GM21528 (cell line): ENCODE measurements around the gene TTC34.

Experiments
- ATAC-seq: cut with Tn5 transposase; IDR thresholded peaks from one replicate; pipeline ENCODE4 v1.9.1; 2021; ENCODE audit warnings: mild to moderate bottlenecking, moderate library complexity; ENCODE audit not compliant: unreplicated experiment, low FRiP score

The TTC34 gene

DNA sequence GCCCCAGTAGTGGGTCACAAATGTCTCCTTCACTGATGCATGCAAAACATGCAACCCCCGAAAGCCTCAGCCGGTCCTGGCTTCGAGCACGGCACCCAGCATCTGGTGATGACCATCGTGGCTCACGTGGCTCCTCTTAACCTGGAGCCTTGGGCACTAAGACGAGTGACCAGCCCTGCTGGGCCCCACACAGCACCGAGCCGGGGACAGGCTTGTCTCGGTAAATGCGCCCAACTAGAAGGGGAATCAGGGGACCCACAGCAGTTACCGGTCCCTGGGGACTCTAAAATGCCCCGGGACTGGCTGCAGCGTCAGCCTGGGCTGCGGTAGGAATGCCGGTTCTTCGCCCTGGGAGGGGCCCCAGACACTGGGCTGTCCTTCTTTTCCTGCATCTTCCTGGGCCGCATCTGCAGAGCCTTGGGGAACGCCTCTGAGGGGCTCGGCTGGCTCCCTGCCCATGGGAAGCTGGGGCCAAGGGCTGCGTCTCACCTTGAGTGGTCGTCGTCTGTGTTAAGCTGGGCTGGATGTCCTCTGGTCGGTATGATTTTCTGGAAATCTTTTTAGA lies 13.1 kb upstream of the TTC34 start:
- ATAC-seq = no peak

DNA sequence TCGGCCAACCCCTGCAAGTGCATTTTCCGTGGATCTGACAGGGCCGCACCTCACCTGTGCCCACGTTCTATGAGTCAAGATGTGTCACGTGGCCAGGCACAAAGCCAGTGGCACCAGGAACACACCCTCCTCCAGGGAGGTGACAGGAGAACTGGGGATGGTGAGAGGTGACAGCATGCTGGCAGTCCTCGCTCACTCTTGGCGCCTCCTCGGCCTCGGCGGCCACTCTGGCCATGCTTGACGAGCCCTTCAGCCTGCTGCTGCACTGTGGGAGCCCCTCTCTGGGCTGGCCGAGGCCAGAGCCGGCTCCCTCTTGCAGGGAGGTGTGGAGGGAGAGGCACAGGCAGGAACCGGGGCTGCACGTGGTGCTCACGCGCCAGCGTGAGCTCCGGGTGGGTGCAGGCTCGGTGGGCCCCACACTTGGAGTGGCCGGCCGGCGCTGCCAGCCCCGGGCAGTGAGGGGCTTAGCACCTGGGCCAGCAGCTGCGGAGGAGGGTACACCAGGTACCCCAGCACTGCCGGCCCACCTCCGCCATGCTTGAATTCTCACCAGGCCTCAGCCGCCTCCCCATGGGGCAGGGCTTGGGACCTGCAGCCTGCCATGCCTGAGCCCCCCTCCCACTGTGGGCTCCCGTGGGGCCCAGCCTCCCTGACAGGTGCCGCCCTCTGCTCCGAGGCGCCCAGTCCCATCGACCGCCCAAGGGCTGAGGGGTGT lies 11.6 kb upstream of the TTC34 start:
- no peak for ATAC-seq

DNA sequence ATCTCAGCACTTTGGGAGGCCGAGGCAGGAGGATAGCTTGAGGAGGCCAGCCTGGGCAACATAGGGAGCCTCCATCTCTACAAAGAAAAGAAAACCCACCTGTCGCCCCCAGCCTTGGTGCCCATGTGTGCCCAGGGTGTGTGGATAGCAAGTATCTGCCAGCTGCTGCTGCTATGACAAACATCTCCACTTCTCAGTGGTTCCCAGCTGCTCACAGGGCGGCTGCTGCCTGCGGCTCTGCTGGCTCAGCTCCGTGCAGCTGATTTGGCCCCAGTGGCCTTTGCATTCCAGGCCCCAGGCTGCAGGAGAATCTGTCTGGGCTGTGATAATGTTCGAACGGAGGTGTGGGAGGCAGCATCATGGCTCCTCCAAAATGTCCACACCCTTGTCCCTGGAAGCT lies 10.6 kb upstream of the TTC34 start:
- no peak for ATAC-seq

DNA sequence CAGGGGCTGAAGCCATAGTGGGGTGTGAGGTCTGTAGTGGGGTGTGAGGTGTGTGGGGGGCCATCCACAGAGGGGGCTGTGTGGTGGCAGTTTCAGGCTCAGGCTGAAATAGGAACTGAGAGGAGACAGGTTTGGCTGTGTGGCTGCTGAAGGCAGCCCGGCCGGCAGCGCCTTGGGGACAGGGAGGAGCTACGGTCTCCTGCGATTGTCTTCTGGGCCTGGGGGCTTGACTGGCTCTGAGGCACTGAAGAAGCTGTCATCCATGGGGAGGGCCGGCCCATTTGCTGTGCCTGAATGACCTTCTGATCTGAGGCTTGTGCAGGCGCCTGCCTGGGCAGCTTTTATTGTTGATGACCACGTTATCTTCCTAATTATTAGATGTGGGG lies 10.0 kb upstream of the TTC34 start:
- no peak for ATAC-seq

DNA sequence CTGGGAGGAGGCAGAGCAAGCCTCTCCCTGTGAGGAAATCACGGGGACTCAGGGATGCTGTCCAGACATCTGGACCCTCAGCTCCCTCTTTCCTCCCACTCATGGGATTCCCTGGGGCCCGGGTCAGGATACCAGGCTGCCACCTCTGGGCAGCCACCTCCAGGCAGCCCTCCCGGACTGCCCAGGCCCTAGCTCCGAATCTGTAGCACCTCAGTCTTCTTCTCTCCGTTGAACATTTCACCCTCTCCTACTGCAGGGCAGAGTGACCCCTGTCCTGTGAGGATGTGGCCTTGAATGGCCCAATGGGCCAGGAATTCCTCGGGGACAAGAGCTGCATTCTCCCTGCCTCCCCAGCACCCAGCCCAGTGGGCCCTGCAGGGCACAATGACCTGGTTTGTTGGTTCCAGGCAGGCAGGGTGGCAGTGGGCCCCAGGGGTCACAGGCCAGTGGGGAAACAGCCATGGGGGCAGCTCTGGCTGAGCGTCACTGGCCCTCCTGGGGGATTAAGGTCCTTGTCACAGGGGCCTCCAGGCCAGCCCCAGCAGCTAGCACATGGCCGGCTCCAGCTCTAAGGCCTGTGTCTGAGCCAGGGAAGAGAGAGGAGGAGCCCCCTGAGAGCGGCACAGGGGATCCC lies 9.5 kb upstream of the TTC34 start:
- ATAC-seq = no peak

DNA sequence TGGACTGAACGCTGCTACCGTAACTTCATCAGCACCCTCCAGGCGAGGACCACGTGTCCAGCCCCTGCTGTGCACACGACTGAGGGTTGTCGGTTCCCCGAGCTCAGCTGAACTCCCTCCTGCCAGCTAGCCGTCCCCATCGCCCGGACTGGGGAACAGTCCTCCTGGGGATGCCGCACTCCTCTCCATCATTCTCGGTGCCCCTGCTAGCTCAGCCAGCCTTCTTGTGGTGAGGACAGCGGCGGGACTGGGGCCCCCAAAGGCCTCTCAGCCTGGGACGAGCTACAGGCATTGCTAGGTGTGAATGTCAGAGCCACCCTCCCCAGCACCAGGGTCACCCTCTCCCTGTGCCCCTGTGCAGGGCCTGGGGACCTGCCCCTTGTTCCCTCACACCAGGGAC lies 8.8 kb upstream of the TTC34 start:
- no peak for ATAC-seq

DNA sequence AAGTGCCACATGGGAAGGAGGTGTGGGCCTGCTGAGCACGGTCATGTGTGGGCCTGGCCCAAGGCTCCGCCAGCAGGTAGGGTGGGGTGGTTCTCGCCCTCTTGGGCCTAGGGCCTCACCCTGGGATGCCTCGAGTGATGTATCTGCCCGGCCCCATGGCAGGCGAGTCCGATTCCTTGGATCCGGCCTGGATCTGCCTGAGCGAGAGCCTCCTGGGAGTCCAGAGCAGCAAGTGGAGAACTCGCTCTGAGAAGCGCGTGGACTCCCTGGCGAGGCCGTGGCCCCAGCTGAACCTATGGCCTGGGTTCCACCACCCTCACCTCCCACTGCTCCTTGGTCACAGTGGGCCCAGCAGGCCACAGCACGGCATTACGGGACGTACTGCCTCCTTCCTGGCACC lies 8.2 kb upstream of the TTC34 start:
- ATAC-seq = no peak

DNA sequence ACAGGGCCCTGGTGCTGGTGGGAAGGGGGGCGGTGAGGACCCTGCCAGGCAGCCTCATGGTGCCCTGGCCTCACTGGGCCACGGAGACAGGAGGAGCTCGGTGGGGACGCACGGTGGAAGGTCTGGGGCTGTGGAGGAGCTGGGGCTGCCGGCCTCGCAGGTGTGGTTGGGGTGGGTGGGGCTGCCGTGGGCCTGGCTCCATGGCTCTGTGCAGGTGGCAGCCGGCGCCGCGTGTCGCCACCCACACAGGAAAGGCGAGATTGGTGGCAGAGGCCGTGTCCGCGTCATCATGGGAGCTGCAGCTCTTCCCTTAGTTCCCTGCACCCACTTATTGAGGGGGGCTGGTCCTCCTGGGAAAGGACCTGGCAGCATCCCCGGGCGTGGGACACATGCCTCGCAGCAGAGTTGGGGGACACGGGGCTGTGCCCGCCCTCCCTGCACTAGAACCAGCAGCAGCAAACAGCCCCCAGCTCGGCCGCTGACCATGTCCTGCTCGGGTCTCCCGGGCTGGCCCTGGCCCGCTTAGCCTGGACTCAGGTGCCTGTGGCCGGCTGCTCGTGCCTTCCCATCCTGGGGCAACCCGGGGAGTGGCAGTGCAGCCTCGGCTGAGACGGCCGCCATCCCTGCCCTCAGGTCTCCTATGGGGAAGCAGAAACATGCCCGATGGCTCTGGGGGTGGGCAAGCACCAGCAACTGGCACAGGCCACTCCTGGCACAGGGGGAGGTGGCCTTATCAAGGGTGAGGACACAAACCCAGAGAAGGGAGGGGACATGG lies 7.5 kb upstream of the TTC34 start:
- no peak for ATAC-seq

DNA sequence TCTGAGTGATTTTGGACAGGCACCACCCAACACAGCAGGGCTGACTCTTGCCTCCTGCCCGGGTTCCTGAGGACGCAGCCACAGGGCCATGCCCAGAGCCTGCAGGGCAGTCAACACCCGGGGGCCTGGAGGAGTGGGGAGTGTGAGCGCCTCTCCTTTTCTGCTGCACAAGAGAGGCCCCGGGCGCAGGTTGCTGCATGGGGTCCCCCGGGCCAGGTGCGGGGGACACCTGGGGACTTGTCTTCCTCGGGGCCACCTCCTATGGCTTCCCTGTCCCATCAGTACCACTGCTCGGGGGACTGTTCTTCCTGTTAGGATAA lies 6.9 kb upstream of the TTC34 start:
- ATAC-seq = no peak

DNA sequence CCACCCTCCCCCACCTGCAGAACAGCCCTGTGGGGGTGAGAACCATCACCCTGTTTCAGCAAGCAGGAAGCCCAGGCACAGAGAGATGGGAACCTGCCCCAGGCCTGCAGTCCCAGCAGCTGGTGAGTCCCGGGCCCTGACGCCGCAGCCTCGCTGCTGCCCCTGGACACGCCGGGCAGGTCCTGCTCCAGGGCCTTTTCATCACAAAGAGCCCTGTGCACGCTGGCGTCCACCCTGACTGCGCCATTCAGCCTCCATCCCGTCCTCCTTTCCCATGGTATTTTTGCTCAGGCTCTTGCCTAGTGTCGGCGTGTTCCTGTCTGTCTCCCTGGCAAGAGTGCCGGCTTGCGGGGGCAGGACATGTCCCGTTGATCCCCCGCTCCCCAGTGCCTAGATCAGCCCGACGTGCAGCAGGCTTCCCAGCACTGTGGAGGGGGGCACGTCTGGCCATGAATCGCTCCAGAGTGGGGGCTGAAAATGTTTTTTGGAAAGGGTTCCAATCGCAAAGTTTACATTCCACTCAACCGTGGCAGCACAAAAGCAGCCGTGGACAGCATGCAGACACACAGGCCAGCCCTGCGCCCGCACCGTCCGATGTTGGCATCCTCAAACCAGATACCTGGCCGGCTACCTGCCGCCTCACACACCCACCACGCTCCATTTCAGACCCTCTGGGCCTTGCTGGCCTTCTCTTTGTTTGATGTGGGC lies 6.3 kb upstream of the TTC34 start:
- ATAC-seq = no peak

DNA sequence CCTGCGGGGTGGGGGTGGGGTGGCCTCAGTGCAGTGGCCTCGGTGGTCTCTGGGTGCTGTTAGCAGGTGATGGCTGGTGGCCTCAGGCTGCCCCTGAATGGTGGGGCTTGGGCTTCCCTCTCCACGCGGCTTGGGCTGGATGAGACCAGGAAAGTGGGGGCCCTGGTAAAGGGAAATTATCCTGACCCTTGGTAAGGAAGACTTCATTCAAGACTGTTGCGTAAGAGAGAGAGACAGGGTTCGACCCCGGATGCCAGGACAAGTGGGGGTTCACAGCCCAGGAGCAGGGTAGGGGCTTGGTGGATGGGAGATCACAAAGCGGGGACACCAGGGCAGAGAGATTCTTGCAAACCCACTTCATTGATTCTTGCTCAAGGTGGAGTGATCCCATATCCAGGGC lies 5.5 kb upstream of the TTC34 start:
- no peak for ATAC-seq

DNA sequence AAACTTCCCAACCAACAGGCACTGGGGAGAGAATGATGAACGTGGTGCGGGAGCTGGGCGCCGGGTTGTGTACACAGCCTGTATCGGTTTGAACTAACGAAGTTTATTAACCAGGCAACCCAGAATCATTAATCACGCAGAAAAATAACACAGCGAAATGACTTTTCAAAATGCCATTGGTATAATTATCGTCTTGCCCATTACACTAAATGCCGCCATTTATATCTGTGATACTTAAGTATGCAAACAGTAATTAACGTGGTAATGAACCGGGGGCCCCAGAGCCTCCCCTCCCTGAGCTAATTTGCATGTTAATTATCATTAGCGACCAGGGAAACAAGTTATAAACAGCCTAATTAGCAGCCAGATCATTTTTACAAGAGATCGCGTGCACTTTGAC lies 5.1 kb upstream of the TTC34 start:
- ATAC-seq = no peak

DNA sequence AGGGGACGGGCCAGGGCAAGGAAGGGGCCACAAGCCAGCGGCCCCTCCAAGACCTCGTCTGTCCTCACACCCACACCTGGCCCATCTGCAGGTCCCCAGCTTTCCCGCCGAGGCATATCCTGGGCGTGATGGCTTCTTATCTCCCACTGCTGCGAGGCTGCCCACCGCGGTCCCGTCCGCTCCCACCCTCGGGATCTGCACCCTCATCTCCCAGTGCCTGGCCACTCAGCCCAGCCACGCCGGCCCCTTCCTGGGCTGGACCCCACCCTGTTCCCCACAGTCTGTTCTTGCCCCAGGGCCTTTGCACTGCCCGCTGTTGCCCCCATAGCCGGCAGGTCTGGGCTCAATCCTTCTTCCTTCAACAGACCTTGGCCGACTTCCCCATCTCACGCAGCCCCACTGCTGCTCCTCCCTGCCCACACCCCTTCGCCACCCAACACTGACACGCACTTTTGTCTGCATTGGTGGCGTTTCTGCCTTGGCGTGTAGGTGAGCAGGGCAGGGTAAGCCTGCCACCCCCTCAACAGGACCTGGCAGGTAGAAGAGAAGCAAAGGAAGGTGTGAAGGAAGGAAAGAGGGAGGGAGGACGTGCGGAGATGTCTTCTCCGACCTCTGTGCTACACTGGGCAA lies 4.4 kb upstream of the TTC34 start:
- ATAC-seq = no peak

DNA sequence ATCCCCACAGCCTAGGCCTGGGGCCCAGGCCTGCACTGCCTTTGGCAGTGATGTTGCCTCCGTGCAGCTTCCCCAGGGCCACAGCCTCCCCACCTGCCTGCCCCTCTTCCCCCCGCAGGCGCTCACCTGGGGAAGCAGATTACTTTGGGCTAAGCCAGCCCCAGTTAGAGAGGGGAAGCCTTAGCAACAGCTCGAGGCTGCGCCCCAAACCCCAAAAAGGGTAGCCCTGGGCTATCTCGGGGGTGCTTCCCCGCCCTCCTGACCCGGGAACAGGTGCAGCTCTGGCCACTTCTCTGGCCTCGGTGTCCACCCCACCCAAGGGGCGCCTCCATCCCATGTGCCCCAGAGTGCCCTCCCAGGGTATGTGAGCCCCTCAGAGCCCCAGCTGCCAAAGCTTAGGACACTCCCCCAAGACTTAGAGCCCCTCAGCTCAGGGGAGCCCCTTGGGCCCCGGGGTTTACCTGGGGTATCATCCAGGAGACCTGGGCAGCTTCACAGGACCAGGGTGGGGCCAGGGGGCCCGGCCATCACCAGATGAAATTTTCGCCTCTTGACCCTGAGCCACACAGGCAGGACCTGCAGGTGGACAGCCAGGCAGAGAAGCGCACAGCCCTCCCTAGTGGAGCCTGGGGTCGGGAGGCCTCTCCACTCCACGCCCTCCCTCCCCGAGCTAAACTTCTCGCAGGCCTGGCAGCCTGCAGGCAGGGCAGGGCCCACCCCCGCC lies 3.3 kb upstream of the TTC34 start:
- ATAC-seq = no peak

DNA sequence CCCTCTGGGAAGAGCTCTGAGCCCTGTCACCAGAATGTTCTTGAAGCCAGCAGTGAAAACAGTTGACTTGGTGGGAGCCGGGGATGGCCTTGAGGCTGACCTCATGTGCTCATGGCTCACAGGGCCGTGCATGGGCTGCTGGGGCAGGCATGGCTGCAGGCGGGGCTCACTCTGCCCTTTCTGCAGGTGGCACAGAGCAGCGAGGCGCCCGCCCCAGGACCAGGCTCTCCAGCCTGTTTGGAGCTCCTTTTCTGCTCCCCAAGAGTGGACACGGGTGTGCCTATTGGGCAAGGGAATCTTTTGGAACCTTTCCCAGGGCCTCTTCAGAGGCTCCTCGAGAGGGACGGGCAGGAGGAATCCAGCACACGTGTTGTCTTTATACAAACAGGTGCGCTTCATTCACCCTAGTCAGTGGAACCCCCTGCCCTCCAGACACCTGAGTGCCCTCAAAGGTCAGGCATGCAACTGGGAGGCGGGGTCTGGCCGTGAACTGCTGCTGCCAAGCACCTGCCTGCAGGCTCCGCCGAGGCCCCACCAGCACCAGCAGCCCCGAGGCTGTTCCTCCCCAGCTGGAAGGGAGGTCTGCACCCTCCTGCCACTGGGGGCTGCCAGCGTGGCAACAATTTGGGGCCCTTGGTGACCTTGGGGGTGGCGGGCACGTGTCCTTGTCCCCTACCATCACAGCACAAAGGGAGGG lies 2.6 kb upstream of the TTC34 start:
- no peak for ATAC-seq

DNA sequence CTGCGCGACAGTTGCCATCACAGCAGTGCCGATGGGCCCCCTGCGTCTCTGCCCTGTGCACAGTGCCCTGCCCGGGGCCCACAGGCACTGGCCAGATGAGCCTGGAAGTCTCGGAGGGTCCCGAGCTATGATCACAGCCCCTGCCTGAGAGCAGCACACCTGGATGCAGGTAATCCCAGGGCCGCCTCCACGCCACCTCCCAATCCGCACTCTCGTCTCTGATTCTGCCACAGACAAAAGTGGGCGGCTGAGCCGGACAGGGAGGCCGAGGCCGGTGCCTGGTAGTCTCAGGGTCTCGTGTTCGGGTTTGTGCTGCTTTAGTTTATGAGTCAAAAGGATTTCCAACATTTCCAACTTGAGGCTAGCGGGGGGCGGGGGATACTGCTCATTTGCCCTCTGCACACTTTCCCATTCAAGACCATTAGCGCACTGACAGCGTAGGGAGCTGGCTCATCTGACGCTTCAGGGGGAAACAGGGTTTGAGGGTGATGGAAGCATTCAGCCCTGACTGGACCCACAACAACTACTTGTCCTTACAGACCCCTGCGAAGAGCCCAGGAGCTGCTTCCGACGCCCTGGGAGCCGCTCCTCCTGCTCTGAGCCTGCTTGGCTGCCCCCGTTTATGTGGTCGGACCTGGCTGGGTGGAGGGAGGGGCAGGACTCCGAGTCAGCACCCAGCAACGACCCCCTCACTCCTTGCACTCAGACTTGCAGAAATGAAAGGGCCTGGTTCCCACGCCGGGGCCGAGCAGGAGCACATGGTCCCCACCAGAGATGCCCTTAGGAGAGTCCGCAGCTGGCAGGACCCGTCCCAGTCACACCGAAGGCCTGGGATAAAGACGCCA lies 1.8 kb upstream of the TTC34 start:
- ATAC-seq = no peak

DNA sequence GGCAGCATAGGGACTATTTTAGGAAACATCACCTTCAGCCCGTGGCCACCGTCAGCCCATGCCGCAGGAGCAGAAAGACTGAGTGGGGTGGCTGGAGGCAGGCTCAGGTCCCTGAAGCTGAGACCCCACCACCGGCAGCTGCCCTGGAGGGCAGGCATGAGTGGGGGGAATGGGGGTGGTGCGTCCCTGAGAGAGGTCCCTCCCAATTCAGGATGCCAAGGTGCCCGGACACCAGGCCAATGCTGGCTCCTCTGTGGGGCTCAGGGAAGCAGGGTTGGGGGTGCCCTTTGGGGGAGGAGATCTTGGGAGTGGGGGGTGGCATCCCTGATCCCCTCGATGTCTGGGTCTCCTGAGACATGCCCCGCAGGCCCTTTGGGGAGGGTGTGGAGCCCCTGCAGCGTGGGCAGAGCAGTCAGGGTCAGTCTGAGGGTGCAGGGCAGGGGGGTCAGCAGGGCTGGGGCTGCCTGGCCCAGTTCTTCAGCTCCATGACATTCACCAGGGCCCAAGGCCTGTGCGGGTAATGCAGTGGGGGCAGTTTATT lies 998 bp upstream of the TTC34 start:
- ATAC-seq = no peak

DNA sequence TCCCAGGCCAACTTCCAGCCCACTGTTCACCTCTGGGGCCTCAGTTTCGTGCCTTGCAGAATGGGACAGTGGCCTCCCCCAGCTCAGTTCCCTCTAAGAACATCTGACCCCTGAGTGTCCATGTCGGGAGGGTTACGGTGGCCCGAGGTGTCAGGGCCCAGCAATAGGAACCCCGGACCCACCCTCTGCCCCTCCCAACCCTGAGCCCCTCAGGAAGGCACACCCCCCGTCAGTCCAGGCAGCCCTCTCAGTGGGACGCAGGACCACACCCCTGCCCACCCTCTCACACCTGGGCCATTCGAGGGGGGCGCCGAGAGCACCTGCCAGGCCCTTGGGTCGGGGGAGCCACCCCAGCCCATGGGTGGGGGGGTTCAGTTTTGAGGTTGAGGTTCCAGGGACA lies 447 bp downstream of the TTC34 start:
- no peak for ATAC-seq
